Measurements from ENCODE around the gene INHBC.

The INHBC gene

DNA sequence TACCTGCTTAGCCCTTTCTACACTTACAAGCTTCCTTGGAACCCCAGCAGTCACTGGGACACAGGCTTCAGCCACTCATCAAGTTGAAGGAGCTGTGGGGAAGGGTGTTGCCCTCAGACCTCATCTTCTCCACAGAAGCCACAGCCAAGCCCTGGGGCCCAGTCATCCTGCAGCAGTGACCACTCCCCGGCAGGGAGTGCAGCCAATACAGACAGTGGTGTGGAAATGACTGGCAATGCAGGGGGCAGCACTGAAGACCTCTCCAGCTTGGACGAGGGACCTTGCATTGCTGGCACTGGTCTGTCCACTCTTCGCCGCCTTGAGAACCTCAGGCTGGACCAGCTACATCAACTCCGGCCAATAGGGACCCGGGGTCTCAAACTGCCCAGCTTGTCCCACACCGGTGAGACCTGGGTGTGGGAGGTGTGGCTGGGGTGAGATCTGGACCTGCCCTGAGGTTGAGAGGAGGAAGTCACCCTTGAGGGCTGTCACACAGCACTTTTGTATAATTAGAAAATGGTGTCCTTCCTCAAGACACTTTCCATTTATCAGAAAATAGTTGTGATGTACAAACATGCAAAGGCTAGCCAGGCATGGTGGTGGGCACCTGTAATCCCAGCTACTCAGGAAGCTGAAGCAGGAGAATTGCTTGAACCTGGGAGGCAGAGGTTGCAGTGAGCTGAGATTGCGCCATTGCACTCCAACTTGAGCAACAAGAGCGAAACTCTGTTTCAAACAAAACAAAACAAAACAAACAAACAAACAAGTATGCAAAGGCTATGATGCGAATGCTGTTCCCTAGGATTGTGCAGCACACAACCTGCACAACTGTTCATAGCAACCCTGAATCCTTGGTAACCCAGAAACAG lies 34.9 kb downstream of the INHBC start:
- DNase-seq (ENCODE audit: low spot score) = no peak

DNA sequence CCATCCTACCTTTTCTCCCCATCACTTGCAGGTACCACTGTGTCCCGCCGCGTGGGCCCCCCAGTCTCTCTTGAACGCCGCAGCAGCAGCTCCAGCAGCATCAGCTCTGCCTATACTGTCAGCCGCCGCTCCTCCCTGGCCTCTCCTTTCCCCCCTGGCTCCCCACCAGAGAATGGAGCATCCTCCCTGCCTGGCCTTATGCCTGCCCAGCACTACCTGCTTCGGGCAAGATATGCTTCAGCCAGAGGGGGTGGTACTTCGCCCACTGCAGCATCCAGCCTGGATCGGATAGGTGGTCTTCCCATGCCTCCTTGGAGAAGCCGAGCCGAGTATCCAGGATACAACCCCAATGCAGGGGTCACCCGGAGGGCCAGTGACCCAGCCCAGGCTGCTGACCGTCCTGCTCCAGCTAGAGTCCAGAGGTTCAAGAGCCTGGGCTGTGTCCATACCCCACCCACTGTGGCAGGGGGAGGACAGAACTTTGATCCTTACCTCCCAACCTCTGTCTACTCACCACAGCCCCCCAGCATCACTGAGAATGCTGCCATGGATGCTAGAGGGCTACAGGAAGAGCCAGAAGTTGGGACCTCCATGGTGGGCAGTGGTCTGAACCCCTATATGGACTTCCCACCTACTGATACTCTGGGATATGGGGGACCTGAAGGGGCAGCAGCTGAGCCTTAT lies 35.8 kb downstream of the INHBC start:
- no peak for DNase-seq (ENCODE audit: low spot score)

DNA sequence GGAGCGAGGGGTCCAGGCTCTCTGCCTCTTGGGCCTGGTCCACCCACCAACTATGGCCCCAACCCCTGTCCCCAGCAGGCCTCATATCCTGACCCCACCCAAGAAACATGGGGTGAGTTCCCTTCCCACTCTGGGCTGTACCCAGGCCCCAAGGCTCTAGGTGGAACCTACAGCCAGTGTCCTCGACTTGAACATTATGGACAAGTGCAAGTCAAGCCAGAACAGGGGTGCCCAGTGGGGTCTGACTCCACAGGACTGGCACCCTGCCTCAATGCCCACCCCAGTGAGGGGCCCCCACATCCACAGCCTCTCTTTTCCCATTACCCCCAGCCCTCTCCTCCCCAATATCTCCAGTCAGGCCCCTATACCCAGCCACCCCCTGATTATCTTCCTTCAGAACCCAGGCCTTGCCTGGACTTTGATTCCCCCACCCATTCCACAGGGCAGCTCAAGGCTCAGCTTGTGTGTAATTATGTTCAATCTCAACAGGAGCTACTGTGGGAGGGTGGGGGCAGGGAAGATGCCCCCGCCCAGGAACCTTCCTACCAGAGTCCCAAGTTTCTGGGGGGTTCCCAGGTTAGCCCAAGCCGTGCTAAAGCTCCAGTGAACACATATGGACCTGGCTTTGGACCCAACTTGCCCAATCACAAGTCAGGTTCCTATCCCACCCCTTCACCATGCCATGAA lies 36.5 kb downstream of the INHBC start:
- DNase-seq (ENCODE audit: low spot score) = no peak

DNA sequence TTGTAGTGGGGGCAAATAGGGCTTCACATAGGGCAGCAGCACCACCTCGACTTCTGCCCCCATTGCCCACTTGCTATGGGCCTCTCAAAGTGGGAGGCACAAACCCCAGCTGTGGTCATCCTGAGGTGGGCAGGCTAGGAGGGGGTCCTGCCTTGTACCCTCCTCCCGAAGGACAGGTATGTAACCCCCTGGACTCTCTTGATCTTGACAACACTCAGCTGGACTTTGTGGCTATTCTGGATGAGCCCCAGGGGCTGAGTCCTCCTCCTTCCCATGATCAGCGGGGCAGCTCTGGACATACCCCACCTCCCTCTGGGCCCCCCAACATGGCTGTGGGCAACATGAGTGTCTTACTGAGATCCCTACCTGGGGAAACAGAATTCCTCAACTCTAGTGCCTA lies 37.1 kb downstream of the INHBC start:
- no peak for DNase-seq (ENCODE audit: low spot score)

DNA sequence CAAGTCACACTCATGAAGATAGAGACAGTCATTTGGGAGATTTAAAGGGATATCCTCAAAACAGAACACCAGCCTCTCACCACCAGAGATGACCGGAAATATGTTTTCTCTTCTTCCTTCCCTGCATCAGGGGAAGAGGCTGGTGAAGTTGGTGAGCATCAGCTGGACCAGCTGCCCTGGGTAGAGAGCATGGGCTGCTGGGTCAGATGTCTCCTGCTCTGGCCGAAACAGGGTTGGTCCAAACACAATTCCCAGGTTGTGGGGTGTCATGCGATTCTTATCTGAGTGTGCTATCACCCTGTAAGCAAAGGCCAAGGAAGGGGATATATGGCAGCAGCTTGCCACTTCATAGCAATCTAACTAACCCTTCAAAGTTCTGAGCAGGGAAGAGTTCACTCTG lies 37.8 kb downstream of the INHBC start:
- DNase-seq (ENCODE audit: low spot score) = no peak

DNA sequence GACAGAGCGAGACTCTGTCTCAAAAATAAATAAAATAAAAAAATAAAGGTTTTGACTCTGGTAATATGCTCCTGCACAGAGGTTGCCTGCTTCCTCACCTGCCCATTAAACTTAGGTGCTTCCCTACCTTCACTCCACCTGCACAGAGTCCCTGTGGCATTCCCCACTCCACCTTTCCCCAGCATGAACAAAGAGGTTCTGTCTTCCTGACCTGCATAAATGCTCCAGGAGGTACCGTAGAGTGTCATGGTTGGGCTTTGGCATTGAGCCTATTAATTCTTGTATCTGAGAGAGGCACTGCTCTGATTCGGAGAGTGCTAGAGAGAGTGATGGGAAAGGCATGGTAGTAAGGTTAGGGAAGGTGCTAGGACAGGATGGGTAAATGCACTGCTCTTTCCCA lies 38.8 kb downstream of the INHBC start:
- no peak for DNase-seq (ENCODE audit: low spot score)

DNA sequence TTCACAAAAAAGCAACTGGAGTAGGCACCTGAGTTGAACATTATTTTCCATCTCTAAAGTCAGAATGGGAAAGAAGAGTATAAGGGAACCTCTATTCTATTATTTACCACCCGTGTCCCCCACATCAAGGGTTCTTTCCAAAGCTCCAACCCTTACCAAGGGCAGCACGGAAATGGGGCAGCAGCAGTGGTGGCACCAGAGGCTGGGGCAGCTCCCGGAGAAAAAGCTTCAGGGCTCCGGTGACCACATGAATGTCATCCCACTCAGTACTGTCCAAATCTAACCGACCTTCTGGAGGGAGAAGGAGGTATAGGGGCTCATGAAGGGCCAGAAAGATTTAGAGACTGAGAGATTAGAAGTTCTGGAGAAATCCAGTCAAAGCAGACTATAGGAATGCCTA lies 39.3 kb downstream of the INHBC start:
- DNase-seq (ENCODE audit: low spot score) = no peak

DNA sequence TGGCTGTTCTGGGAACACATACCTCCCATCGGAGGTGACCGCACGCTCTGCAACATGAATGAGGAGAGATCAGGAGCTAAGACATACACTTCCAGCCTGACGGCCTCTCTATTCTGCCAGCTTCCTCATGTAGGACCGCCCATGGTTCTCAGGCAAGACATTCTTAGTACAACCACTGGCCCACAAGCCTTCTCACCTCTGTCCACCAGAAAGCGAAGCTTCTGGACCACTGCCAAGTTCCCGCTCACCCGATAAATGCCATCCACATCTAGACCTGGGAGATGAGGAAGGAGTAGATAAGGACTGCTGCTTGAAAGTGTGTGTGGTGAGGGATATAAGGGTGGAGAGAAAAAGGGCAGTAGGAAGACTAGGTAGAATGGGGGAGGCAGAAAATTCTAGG lies 39.8 kb downstream of the INHBC start:
- no peak for DNase-seq (ENCODE audit: low spot score)

DNA sequence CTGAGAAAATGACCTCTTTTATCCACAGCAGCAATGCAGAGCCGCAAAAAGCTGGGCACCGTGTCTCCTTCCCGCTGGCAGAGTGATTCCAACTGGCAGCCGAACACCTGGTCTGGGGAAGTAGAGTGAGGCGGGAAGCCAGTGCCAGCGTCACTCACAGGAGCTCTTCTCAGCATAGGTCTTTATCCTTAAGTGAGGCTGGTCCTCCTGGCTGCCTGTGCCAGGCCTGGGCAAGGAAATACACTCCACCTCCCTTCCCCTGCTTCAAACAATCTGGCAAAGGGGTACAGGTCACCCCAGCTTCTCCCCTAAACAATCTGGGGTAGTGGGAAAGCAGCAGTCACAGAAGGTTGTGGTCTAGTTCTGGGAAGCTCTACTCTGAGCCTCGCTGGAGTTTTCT lies 40.3 kb downstream of the INHBC start:
- no peak for DNase-seq (ENCODE audit: low spot score)

DNA sequence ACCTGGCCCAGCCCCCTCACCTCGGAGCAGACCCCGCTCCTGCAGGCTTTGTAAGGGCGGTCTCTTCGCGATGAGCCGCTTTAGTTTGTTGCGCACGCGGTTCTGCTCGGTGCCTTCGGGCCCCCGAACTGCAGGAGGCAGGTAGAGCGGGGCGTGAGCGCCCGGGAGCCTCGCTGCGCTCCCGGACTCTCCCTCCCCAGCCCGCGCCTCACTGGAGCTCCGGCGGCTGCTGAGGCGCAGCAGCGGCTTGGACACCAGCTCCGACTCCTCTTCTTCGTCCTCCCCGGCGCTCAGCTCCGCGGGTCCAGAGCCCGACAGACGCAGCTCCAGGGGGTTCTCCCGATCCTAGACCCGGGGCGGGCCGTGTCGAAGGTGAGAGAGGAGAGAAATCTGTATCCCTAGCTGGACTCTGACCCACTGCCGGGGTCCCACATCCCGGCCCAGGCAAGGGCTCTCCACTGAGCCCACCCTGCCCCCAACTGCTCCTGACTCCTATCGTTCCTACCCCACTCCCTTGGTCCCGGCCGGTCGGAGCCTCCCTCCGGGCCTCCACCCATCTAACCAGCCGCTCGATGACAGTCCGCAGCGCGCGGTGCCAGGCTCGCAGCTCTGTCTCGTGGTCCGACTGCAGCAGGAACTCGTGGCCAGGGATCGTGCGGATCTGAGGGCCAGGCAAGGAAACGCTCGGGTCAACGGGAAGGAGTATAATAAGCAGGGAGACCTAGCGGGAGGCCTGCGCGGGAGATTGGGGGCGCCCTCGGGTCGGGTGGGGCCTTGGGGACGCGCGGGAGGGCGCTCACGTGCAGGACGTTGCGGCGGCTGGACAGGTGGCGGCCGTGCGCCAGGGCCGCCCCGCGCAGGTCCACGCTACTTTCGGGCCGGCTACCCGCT lies 40.9 kb downstream of the INHBC start:
- DNase-seq (ENCODE audit: low spot score) = no peak

DNA sequence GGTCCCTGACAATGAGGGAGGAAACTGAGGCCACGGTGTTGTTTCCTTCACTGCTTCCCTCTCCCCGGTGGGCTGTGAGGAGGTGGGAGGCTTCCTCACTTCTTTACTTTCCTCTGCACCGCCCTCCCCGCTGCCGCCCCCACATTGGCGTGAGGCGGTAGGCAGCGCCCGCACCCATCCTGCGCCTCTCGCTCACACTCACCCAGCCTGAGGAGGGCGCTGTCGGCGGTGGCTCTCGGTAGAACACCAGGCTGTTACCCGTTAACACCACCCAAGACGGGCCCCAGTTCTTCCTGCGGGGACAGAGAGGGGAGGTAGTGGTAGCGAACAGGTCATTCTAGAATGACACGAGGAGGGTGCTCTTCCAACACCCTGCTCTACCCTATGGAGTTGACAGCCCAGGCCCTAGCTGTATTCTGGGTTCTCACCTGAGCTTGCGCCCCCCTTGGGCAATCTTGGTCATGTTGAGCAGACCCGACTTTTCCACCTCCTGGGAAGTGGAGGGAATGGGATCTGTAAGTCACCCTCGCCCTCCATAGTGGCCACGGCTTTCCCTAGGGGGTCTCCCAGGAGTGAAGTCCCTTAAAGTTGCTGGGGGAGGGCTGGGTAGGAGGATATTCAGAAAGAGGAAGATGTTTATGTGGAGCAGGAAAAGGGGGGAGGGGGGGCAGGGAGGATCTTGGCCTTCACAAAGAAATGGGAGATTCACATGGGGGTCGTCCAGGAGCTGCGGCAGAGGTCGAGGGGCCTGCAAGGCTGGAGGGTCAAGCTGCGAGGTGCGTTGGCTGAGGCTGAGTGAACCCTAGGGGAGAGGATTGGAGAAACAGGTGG lies 41.8 kb downstream of the INHBC start:
- DNase-seq (ENCODE audit: low spot score) = no peak

DNA sequence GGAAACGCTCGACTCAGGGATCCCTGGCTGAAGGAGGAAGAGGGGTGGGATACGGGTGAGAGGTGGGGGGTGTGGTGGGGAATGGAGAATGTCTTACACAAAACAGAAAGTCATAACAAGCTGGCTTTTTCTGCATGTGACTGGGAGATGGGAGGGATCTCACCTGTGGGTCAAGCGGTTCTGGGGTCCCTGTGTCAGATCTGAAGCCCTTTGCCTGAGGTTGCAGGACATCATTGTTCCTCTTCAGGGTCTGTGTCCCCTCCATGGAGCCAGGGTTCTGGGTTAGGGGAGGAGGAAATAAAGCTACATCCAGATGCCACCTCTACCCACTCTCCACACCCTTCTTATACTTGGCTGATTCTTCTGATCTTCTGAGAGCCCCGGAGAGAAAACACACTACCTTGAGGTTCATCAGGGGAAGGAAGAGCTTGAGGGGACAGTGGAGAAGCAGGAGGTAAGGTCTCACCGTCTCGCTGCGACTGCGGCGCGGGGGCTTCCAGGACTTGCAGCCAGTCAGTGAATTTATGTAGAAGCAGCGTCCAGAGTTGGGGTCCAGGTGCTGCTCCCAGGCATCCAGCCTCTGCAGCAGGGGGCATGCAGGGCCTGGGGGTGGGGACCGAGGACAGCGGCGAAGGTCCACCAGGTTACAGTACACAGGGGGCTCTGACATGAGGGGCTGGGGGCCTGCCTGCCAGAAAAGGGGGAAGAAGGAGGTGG lies 42.6 kb downstream of the INHBC start:
- no peak for DNase-seq (ENCODE audit: low spot score)

DNA sequence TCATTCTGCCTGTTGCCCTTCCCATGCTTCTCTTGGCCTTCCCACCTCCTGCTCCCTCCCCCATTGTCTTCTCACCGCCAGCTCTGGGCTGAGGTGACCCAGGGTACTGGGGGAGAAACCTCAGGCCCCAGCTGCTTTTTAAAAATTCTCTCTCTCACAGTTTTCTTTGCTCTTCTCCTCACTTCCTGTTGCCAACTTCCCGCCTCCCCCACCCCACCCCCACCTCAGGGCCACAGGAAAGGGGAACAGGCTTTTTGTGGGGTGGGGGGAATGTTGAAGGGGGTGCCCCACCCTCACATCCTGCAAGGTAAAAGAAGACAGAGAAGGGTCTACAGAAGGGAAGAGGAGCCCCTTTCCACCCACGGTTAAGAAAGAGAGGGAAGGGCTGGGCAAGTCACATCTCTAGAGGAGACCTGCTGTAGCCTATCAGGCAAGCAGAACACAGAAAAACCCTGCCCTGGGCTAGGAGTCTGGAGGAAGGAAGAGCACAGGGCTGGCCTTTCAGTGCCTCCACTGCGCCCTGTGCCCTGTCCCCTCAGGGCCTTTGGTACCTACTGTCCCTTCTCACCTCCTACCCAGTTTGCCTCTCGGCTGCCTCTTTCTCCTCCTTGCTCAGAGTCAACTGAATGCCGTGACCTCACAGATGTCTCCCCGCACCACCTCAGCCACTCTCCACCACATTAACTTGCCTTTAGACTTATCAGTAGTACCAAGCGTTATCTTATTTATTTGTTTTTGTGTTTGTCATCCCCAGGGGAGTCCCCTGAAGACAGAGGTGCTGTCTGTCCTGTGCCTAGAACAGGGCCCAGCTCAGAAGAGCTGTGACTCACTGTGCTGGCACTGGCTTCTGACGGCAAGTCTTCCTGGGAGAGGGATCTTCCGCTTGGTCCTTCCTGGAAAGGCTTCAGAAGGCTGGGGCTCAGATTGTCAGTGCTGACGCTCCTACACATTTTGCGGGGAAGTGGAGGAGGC lies 43.4 kb downstream of the INHBC start:
- DNase-seq (ENCODE audit: low spot score) = no peak

DNA sequence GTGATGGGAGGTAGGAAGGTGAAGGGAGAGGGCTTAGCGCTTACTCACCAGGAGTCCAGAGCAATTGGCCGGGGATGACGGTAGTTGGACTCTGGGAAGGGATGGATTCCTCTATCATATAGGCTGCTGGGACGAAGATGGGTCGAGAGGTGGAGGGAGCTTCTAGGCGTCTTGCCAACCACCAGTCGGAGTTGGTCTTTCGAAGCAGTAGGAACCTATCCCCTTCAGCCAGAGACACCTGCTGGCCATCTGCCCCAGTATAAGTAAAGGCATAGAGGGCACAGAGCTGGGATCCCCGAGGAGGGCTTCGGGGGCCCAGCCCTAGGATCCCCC lies 44.4 kb downstream of the INHBC start:
- DNase-seq (ENCODE audit: low spot score) = no peak

DNA sequence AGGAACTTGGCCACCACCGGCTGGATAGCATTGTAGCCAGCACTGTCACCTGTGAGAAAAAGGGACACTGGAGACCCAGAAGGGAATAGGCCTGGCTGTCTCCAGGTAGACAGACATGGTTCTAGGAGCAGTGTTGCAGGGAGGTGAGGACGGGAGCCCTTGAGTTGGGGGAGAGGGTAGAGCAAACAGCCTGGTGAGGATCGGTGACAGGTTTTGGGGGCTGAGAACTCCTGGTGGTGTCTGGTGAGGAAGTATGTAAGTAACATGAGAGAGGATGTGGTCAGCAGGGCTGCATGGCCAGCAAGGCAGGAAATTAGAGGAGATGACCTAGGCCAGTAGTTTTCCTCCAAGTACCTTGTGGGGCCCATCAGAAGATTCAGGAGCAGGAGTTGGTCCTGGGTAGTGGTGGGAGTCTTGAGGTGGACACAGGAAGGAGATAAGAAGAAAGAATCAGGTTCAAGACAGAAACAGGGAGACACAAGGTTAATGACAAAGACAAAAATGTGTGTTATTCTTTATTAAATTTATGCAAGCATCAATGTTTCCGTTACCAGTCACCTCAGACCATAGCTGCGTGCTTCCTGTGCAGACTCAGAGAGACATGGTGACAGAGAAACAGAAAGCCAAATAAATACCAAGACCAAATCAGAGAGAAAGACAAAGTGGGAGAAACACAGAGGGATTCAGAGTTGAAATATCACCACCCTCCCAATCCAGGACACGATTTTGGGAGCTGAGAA lies 45.0 kb downstream of the INHBC start, which contains the start of gene ARHGAP9:
Gene ARHGAP9, minus strand, starts transcription at position 491 of the 740 bp plus-strand sequence. Its CDS starts 460 bp downstream, at position 31.
- DNase-seq (ENCODE audit: low spot score) = no peak

DNA sequence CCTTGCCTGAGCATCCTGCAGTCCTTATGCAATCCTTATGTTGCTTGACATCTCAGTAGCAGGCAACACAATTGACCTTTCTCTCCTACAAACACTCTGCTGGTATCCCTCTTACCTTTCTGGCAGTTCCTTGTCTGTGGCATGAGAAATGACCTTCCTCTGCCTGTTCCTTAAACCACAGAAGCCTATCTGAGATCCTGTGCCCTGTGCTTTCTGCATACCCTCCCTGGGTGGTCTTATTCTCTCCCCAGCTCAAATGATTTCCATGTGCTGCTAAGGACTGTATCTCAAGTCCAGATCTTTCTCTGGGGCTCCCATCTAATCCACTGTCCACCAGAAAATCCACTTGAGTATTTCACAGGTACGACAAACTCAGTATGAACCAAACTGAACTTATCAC lies 47.1 kb downstream of the INHBC start:
- DNase-seq (ENCODE audit: low spot score) = no peak

DNA sequence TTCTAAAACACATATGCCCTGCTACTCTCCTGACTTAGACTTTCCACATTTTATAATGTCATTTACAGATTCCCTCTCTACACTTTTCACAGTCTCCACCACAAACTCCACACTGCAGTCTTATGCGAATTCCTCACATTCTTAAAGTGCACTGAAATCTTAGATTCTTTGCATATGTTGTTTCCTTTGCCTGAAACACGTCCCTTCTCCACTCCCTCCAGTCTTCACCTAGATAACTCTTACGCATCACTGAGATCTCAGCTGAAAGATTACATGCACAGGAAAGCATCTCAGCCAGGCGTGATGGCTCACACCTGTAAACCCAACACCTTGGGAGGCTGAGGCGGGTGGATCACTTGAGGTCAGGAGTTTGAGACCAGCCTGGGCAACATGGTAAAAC lies 48.9 kb downstream of the INHBC start:
- no peak for DNase-seq (ENCODE audit: low spot score)

DNA sequence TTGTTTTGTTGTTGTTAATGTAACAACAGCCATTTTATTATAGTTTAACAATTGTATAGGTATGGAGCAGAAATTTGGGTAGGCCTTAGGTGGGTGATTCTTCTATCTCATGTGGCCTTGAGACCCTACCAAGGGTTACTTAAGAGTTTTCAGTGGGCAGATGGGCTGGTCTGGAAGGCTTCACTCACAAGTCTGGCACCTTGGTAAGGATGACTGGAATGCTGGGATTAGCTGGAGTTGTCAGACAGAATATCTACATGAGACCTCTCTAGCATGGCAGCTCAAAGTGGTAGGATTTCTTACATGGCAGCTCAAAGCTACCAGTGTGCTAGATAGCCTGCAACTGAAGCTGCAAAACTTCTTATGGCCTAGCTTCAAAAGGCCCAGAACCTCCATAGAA lies 51.1 kb downstream of the INHBC start:
- no peak for DNase-seq (ENCODE audit: low spot score)

Data from putamen (tissue), 1 donor.